ENCODE results near the gene ZIC5. TPM values are rescaled to one million over a fixed set of nuclear protein-coding genes. Genes with fewer than 3 reads are reported as not detected.

ZIC5 gene
- polyA plus RNA-seq, 1 donor from 2014 or later = 0.94 TPM

DNA sequence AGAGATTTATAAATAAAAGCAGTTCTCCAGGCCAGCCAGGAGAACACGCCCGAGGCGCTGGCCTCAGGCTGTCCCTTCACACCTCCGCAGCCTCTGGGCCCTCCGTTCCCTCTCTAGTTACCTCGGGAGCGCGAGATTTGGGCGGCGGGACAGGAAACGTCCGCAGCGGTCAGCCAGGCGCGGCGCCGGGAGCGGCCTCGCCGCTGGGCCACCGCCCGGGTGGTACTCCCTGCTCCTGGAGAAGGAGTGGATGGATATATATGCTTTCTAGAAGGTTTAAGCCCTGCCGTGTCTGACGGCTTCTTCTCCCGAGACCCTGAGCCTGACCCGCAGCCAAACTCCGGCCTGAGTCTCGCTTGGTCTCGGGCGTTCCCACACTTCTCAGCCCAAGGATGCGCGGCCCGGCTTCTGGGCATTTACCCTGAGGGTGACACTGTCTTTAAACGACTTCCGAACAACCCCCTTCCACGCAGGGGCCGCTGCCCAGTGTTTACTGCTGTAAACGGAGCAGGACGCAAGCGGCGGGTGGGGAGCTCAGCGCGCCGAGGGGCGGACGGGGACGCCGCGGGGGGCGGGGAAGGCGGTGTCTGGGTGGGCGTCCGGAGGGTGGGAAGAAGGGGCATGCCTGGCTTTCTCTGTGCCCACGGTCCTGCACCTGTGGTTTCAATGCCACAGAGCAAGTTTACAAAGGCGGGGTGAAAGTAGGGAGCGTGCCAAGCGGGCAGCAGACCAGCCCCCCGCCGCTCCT, 8.1 kb upstream of the ZIC5 start:
- Histone ChIP-seq H3K36me3 (ENCODE audit: insufficient read depth, low read length) (no peaks in the 10 kb centered on the region), H3K9me3 (ENCODE audit: low read length) (no peaks in the 10 kb centered on the region), H3F3A (ENCODE audit: insufficient read depth, low read length, poor library complexity, severe bottlenecking) (peaks cover 2% of the 10 kb centered on the region), H4K20me1 (ENCODE audit: insufficient read depth) (peaks cover 20% of the 10 kb centered on the region), H3K4me3 (ENCODE audit: low read length) (peak overlapping the region; percentile 68), H2AFZ (ENCODE audit: low read depth, low read length) (no peak overlapping the region), H3K9ac (ENCODE audit: low read length) (peak overlapping the region; percentile 66), H3K27ac (ENCODE audit: low read length) (peak overlapping the region; percentile 37), H3K79me2 (replicated peaks; ENCODE audit: insufficient read depth, low read length) (peaks cover 75% of the 10 kb centered on the region), H3K27me3 (ENCODE audit: insufficient read depth, low read depth, low read length) (peaks cover 46% of the 10 kb centered on the region), H3K4me2 (ENCODE audit: low read length) (peak overlapping the region; percentile 59), H3K9me2 (ENCODE audit: insufficient read depth, low read length) (no peaks in the 10 kb centered on the region)
- TF ChIP-seq SMC3 (conservative IDR thresholded peaks at IDR 0.05; ENCODE audit: poor library complexity) = no peak
- TF ChIP-seq MXI1 (conservative IDR thresholded peaks at IDR 0.05; ENCODE audit: poor library complexity, severe bottlenecking) = no peak
- TF ChIP-seq, protein P1, sequence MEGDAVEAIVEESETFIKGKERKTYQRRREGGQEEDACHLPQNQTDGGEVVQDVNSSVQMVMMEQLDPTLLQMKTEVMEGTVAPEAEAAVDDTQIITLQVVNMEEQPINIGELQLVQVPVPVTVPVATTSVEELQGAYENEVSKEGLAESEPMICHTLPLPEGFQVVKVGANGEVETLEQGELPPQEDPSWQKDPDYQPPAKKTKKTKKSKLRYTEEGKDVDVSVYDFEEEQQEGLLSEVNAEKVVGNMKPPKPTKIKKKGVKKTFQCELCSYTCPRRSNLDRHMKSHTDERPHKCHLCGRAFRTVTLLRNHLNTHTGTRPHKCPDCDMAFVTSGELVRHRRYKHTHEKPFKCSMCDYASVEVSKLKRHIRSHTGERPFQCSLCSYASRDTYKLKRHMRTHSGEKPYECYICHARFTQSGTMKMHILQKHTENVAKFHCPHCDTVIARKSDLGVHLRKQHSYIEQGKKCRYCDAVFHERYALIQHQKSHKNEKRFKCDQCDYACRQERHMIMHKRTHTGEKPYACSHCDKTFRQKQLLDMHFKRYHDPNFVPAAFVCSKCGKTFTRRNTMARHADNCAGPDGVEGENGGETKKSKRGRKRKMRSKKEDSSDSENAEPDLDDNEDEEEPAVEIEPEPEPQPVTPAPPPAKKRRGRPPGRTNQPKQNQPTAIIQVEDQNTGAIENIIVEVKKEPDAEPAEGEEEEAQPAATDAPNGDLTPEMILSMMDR (IDR thresholded peaks at IDR 0.05; ENCODE audit: poor library complexity, severe bottlenecking) = no peak
- no peak for TF ChIP-seq EZH2 (IDR thresholded peaks at IDR 0.05; ENCODE audit: borderline replicate concordance, insufficient read depth, low read length, poor library complexity, severe bottlenecking)
- TF ChIP-seq, protein P2, sequence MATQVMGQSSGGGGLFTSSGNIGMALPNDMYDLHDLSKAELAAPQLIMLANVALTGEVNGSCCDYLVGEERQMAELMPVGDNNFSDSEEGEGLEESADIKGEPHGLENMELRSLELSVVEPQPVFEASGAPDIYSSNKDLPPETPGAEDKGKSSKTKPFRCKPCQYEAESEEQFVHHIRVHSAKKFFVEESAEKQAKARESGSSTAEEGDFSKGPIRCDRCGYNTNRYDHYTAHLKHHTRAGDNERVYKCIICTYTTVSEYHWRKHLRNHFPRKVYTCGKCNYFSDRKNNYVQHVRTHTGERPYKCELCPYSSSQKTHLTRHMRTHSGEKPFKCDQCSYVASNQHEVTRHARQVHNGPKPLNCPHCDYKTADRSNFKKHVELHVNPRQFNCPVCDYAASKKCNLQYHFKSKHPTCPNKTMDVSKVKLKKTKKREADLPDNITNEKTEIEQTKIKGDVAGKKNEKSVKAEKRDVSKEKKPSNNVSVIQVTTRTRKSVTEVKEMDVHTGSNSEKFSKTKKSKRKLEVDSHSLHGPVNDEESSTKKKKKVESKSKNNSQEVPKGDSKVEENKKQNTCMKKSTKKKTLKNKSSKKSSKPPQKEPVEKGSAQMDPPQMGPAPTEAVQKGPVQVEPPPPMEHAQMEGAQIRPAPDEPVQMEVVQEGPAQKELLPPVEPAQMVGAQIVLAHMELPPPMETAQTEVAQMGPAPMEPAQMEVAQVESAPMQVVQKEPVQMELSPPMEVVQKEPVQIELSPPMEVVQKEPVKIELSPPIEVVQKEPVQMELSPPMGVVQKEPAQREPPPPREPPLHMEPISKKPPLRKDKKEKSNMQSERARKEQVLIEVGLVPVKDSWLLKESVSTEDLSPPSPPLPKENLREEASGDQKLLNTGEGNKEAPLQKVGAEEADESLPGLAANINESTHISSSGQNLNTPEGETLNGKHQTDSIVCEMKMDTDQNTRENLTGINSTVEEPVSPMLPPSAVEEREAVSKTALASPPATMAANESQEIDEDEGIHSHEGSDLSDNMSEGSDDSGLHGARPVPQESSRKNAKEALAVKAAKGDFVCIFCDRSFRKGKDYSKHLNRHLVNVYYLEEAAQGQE (IDR thresholded peaks at IDR 0.05; ENCODE audit: borderline replicate concordance) = no peak
- no peak for TF ChIP-seq EP300 (conservative IDR thresholded peaks at IDR 0.05; ENCODE audit: poor library complexity, severe bottlenecking)
- no peak for TF ChIP-seq POLR2AphosphoS5 (IDR thresholded peaks at IDR 0.05)
- no peak for TF ChIP-seq RAD21 (conservative IDR thresholded peaks at IDR 0.05)

DNA sequence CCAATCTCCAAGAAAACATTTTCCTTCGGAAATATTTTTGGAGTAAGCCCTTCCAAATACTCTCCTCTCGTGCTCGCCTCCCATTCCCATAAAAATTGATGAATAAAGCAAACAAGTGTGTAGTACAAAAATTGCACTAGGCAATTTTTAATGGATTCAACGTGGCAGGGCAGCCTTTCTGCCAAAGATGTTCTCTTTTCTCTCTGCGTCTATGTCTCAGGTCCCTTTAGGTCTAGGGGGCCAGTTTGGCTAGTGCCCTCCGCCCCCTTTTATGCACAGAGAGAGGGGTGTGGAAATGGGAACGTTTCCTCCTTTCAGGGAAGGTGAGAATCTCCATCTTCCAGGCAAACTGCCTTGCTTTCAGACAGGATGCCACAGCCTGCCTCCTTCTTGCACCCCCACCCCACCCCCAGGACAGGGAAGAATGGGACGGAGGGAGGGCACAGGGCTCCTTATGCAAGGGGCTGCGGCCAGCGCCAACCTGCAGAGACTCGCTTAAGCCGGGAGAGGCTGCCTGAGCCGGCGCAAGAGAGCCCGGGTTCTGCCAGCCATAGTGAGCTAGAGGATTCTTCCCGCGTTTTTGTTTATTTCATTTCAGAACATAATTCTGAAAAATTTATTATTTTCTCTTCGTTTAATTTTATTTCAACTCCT, 7.4 kb upstream of the ZIC5 start:
- peak overlapping the region; percentile 19 for H3K4me2 ChIP-seq (ENCODE audit: low read length)
- H3K27ac ChIP-seq (ENCODE audit: low read length) = no peak overlapping the region
- no peaks in the 10 kb centered on the region for H3K9me2 ChIP-seq (ENCODE audit: insufficient read depth, low read length)
- peaks cover 53% of the 10 kb centered on the region for H3K27me3 ChIP-seq (ENCODE audit: insufficient read depth, low read depth, low read length)
- peaks cover 75% of the 10 kb centered on the region for H3K79me2 ChIP-seq (replicated peaks; ENCODE audit: insufficient read depth, low read length)
- no peaks in the 10 kb centered on the region for H3K36me3 ChIP-seq (ENCODE audit: insufficient read depth, low read length)
- peak overlapping the region; percentile 66 for H3K9ac ChIP-seq (ENCODE audit: low read length)
- peaks cover 2% of the 10 kb centered on the region for H3F3A ChIP-seq (ENCODE audit: insufficient read depth, low read length, poor library complexity, severe bottlenecking)
- TF ChIP-seq SMC3 (conservative IDR thresholded peaks at IDR 0.05; ENCODE audit: poor library complexity) = no peak
- no peak for TF ChIP-seq POLR2AphosphoS5 (IDR thresholded peaks at IDR 0.05)
- H4K20me1 ChIP-seq (ENCODE audit: insufficient read depth) = peaks cover 13% of the 10 kb centered on the region
- H3K4me3 ChIP-seq (ENCODE audit: low read length) = peak overlapping the region; percentile 68
- H2AFZ ChIP-seq (ENCODE audit: low read depth, low read length) = no peak overlapping the region
- no peaks in the 10 kb centered on the region for H3K9me3 ChIP-seq (ENCODE audit: low read length)

All from neural cell (in vitro differentiated cells).